Ecto neural progenitor cell (in vitro differentiated cells): ENCODE results near the gene MFRP.

Experiments
- DNase-seq: peaks from one replicate; pipeline ENCODE4 v3.0.0-alpha.2; 2018; ENCODE audit warnings: low spot score

Gene MFRP

DNA sequence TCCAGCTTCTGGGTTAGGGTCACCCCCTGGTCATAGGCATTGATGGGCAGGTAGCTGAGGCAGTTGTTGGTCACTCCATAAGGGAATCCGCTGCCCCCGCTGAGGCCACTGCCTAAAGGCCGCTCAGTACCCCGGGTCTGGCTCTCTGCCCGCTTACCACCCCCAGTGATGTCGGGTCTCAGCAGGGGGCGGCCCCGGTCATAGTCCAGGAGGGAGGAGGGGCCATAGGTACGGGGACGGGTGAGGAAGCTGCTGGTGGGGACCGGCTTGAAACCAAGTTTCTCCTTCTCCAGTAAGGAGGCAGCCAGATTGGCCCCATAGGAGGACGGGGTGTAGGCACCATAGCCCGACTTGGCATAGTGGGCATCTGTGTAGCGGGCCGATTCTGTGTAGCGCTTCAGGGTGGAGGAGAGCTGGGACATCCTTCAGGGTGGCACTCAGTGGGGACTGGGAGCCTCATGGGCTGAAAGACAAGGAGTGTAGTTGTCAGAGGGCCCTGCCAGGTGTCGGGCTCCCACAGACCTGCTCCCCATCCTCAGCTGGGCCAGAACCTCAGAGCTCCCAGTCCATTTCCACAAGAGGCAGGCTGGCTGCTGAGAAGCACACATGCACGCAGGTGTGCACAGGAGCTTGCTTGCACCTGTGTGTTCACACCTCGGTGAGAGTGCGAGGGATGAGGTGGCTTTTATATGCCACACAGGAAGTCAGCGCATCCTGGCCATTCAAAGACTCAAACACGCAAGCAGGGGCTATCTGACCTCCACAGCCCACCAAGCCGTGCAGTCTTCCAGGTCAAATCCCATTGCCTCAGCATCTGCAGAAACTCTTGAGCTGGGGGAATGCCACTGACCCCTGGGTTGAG lies 26.8 kb upstream of the MFRP start:
- DNase-seq, result no peak

DNA sequence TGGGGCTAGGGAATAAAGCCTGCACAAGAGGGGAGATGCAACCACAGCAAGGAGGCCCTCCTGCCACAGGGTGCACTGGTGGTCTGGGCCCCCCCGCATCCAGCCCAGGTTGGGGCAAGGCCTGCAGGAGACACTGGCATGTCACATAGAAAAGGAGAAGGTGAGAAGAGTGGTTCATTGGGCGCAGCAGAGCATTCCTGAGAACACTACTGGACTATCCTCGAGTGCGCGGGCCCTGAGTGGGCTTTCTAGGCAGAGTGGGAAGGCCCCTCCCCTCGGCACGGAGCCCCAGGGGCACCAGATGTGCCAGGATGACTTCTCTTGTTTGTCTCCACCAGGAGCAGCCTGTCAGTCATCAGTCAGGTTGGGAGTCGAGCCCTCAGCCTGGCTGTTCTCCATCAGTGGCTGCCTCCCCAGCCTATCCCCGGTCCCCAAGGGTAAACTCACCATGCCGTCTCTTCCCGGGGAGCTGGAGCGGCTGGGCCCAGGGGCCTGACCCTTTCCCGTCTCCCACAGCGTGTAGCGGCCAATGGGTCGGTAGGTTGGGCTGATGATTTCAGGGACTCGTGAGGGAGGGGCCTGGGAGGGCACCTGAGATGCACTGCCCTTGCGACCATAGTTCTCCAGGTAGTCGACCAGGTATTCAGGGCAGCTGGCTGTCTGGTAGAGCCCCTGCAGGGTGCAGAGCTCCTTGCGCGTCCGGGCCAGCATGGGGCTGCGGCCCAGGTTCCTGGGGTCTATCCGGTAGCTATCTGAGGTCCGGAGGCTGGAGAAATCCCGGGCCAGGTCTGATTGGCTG lies 26.0 kb upstream of the MFRP start:
- DNase-seq, result no peak

DNA sequence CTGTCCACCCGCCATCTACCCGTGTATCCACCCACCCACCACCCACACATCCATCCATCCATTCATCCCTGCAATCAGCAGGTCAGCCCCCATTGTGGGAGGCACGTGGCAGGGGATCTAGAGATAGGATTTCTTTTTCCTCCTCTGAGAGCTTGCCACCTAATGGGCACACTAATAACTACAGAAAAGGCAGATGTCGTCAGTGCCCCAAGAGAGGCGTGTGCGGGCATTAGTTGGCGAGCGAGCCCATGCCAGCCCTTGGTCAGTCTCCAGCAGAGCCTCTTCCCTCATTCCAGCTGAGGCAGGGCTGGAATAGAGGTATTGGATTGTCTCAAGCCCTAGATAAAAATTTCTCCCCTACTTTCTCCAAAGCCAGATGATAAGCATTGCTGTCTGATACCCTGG lies 25.3 kb upstream of the MFRP start:
- DNase-seq, result no peak

DNA sequence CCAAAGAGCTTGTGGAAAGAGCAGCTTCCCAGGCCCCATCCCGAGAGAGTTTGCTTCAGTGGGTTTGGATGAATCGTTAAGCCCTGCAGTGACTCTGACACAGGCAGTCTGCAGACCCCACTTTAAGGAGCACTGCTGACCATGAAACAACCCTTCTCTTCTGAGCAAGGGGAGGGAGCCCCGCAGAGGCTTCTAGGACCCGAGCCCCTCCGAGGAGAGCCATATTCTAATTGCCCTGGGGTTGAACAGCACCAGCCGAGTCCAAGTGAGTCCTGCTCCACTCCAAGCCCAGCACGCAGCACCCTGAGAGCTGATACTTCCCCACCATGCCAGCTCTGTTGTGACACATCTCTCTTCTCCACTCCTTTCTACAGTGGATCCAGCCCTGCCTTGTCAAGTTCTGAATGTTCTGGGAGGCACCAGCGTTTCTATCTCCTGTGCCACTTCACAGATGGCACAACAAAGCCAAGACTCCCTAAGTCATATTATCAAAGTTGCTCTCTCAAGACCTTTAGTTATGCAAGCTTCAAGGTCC lies 24.6 kb upstream of the MFRP start:
- DNase-seq, result no peak

DNA sequence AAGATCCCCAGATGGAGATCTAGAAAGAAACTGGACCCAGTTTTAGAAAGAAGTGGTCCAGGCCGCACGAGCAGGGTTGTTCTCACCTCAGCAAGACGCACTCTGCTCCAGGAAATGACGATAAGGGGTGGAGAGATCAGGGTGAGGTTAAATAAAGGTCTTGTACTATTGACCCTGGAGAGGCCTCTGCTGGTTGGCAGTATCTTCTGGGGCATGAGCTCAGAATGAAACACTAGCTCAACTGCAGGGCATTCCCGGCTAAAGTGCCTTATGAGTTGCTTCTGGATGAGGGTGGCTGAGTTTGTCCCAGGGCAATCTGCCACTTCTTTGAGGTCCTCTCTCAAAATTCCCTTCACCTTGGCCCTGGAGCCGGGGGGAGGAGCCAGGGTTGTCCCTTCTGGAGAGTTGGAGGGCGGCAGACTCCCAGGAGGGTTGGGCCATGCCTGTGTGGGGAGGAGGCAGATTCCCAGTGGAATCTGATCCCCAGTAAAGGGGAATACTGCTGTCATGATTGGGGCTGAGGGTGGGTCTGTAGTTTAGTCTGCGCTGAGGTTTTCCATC lies 24.1 kb upstream of the MFRP start:
- no peak for DNase-seq

DNA sequence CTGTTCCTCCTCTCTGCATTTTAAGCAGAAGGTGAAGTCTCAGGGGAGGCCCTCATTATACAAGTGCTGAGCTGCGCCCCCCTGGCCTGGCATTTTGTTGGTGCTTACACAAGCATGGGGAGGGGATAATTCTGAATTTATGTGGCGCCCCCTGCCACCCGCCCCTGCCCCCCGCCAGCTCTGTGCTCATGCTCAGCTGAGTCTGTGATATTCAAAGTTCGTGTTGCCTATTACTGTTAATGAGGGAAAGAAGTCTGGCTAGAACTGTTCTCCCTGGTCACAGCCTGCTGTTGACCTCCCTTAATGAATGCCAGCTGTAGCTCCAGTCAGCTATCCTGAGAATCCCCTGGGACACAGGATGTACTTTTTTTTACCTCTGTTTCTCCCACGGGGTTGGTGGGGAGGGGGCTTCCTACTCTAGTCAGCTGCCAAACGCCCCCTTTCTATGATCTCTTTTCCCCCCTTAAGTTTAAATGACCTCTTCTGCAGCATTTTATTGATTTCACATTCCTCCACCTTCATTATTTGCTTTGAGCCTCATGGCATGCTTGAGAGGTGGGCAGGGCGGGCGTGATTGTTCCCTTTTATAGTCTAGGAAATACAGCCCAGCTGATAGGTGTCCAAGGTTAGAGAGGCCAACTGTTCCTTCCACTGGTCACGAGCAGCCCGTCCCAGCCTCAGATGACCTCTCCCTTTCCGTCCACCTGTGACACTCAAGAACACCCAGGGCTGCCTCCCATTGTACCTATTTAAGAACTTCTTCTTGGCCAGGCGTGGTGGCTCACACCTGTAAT lies 22.8 kb upstream of the MFRP start:
- DNase-seq, result no peak

DNA sequence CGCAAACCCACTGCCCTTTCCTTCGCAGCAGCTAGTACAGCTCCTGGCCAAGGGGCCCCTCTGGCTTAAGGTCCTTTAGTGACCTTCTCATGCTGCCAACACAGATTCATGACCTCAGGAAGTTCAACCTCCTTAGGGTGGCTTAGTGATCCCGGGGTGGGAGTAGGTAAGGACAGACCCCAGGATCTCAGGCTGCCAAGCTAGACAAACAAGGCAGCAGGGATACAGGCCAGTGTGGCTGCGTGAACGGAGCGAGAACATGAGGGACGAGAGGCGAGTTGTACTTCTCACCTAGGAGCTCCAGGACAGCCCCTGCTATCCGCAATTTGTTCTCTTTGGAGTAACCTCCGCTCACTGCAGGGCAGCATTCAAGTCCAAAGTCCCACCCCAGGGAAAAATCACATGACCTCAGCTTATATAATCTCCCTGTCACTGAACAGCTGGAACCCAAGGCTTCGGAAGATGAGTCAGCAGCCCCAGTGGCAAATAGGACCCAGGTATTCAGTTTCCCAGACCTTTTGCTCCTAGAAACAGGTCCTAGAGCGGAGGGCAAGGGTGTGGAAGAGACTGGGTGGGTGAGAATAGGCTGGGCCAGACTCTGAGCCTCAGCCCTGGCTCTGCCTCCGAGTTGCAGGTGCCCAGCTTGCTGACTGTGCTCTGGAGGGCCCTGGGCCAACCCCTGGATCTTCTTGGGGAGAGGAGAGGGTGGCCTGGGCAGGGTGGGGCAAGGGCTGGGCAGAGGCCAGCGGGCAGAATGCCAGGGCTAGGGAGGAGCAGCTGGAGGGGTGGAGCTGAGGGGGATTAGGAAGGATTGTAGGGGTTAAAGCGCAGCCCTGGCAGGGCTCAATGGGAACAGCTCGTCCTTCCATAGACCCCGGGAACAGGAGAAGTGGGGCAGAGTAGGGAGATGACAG lies 21.9 kb upstream of the MFRP start:
- no peak for DNase-seq

DNA sequence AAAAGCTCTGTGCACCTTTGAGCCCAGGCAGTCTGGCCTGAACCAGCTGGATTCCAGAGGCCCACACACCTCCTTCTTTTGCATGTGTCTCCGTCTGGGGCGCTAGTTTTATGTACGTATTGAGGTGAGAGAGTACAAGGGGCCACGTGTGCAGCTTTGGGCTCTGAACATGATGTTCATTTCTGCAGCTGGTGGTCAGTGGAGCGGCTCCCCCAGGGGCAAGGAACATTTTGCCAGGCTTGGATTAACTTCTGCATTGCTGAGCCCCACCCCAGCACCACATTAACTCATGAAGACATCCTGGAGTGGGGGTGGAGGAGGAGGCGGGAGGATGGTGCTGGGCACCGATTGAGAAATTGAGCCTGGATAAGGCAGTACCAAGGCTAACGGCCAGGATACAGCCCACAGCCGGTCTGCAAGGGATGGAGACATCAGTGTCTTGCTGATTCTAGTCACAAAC lies 21.2 kb upstream of the MFRP start:
- DNase-seq, result no peak

DNA sequence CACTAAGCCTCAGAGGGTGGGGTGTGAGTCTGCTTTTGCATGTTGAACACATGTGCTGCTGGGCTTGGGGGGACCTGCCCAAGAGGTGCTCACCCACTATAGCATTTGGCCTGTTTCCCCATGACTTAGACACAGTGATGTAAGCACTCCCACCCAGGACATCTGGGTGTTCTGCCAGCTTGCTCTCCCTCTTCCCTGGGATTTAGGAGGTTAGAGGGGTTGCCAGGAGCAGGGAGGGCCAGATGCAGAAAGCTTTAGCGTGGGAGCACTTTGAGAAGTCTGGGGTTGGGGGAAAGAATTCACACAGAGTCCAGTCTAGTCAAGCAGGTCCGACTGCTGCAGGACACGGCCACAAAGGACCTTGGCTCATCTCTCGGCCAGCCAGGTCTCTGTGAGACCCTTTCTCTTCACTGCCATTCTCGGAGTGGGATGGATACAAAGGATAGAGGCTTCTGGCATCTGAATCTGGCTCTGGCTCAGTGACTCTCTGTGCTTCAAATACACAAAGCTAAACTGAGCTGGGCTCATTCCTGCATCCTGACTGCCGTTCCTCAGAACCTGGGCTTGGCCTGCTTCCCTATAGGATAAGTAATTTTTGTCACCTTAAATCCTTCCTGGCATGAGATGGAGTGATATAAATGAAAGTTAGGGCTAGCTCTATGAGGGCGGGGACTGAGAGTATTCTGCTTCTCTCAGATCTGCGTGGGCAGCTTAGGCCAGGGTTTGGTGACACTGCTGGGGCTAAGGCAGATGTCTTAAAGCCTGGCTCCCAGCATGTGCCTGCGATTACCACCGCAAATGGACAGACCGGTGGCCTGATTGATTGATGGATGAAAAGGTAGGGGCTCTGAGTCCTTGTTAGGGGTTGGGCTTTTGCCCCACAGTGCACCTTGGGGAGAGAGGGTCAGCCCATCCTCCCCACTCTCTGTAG lies 20.4 kb upstream of the MFRP start:
- DNase-seq, result no peak

DNA sequence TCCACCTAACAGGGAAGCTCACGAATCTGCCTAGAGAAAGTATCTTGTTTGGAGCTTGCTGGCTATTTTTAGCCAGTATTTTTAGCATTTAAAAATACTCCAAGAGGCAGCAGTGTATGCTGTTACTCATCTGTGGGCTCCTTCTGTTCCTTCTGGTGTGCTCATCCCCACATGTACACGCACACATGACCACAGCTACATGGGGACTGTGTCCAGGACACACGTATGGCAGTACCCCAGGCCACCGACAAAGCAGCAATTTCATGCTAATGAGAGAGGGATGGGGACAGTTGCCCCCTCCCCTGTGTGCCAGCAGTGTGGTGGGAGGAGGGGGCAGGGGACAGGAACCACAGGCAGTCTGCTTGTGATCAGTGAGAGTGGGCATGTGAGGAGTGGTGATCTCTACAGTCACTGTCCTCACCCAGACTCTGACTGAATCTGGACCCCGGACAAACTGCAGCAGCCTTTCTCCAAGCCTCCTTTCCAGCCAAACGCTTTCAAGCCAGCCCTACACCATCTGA lies 18.6 kb upstream of the MFRP start:
- DNase-seq, result no peak

DNA sequence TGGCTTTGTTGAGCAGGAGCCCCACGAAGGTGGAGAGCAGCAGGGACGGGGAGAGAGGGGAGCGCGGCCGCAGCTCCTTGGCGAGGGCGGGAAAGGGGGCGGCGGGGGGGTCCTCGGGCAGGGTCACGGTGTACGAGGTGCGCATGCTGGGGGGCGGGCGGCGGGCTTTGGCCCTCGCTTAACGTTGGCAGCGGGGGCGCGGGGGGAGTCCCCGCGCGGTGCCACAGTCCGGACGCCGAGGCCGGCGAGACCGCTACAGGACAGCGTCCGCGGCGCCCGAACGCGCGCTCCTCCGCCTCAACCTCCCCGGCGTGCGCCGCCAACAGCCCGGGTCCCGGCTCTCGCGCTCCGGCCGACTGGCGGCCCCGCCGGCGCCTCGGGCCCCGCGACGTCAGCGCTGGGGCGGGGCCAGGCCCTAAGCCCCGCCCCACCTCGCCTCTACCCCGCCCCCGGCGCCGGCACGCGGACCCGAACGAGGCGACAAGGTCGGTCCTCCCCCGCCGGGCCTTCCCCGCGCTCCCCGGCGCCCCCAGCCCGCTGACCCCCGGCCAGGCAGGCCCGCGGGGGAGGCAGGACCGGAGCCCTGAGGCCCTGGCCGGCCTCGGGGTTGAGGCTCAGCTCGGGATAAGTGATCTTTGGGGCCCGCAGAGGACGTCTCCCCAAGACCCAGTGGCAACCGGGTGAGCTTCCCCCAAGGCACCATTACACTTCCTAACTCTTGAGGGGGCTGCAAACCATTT lies 17.5 kb upstream of the MFRP start:
- DNase-seq, result peak; percentile 82

DNA sequence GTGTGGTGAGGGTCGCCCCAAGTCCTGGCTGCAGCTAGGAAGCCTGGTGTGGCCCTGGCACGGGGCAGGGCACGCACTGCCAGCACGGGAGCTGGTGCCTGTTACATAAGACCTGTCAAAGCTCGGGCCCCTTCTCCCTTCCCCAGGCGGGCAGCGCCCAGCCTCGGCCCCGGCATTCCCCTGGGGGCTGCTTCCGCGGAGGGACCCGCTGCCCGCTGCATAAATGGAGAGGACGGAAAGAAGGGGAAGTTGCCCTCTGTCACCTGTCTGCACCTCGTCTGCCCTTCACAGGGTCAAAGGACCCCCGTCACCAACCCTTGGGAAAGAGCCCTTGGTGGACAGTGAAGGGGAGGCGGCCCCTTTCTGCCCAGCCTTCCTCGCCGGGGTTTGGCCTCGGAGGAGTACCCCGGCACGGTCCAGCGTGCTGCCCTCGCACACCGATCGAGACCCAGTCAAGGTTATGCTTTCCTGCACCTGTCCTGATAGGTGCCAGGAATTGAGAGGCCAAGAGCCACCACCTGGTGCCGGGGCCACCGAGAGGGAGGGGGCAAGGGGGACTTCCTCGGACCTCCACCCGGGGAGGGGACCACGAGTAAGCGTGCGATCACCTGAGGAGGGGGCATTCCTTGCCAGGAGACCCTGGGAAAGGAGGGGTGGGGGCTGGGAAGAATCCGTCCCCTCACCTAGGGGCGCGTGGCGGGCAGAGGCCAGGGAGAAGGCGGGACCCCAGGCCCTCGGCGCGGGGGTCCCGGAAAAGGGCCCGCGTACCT lies 16.8 kb upstream of the MFRP start:
- no peak for DNase-seq

DNA sequence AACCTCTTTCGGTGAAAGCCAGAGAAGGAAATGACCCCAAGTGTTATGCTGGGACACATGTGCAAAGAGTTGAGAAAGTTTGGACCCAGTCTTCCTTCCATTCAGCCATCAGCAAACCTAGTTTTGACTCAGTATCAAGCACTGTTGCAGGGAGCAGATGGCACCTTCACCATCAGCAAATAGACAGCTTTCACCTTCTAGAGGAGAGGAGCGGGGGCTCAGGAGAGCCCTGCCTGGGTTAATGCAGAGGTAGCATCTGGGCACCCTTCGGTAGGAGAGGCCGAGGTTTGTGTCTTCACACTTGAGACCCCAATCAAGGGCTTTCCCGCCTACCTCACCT lies 16.2 kb upstream of the MFRP start:
- no peak for DNase-seq

DNA sequence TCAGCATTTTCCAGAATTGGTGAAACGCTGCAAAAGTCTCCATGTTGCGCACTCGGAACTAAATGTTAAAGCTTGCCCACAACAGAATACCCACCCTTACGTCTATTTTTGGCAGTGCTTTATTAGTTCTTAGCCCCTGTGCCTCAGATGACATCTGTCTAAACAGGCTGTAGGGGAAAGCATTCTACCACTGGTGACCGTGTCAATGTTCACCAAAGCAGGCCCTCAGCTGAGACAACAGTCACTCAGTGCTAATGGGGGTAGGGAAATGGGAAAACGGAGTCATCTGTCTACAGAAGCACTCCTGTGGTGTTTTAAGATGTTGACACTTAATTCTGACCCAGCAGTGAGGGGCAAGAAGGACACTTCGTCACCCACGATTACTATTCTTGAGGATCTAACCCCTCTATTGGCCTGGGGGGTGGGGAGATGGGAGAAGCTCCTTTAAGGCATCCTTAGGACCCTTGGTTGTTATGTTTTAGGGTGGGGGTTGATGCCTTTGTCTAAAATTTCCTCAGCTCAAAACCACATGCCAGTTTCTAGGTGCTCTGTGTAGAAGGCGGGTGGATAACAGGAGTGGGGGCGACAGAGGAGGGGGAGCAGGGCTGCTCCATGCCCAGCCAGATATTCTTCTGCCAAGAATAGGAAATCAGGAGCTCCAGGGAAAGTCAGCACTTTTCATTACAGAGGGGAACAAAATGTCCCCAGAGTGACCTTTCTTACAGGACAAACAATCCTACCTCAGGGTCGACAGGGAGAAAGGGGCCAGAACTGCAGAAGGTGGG lies 15.6 kb upstream of the MFRP start:
- DNase-seq, result no peak

DNA sequence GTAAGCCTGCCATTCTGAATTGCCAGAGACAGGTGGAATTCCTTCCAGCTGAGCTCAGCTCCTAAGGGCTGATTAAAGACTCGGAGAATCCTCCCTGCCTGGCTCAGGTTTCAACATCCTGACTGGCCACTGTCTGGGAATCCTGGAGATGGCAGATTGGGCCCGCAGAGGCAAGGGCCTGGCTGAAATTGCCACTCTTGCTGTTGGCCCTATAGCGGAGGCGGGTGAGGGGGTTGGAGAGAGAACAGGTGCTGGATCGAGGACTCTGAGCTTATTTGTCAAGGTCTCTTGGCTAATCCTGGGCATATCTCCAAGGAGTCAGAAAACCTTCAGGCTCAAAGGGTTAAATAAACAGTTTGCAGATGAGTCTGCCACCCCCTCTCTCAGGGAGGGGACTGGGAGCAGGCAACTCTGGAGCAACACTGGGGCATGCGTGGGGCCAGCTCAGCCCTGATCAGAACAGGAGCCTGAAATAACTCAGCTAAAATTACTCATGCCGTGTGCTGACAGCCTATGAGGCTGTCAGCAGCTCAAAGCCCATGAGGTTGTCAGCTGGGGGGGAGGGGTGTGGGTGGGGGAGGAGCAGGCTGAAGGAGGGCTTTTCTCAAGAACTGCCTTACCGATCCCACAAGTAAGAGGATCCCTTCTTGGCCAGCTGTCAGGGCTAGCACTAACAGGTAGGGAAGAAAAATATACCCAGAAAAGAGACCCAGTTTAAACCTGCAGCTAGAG lies 14.7 kb upstream of the MFRP start:
- peak; percentile 80 for DNase-seq
